ENCODE measurements around the gene KNG1.

KNG1 gene

GRCh38 chr3:186757686-186758220, 40.6 kb downstream of the KNG1 start:
- DNase-seq (ENCODE audit: extremely low spot score), result no peak
- ChIA-PET POLR2A (no interaction called here), CTCF (no interaction called here)
- TF ChIP-seq FOXA1 (IDR thresholded peaks at IDR 0.05) (no peak), NFRKB (IDR thresholded peaks at IDR 0.05) (no peak), TARDBP (IDR thresholded peaks at IDR 0.05) (no peak), PKNOX1 (IDR thresholded peaks at IDR 0.05) (no peak), SP1 (IDR thresholded peaks at IDR 0.05) (no peak), BHLHE40 (IDR thresholded peaks at IDR 0.05; ENCODE audit: borderline replicate concordance) (no peak), CTBP1 (IDR thresholded peaks at IDR 0.05; ENCODE audit: borderline replicate concordance) (no peak)

- no peak for DNase-seq (ENCODE audit: extremely low spot score)
- CTCF ChIA-PET, result no interaction called here
- POLR2A ChIA-PET, result interaction anchor here (1.2 kb wide), 1 partner anchor 24 kb away, joined by 6 read pairs; the partner anchor contains the start of gene EIF4A2
- TF ChIP-seq FOXA1 (IDR thresholded peaks at IDR 0.05), result no peak
- no peak for TF ChIP-seq L3MBTL2 (conservative IDR thresholded peaks at IDR 0.05)
- TF ChIP-seq HDGF (IDR thresholded peaks at IDR 0.05; ENCODE audit: borderline replicate concordance), result no peak
- TF ChIP-seq ZNF384 (IDR thresholded peaks at IDR 0.05), result no peak
Measured at GRCh38 chr3:186759231-186759930, 42.2 kb downstream of the KNG1 start.

- TF ChIP-seq L3MBTL2 (conservative IDR thresholded peaks at IDR 0.05) (no peak), SP1 (IDR thresholded peaks at IDR 0.05) (no peak), CTBP1 (IDR thresholded peaks at IDR 0.05; ENCODE audit: borderline replicate concordance) (no peak), ELF4 (IDR thresholded peaks at IDR 0.05) (no peak), FOXM1 (IDR thresholded peaks at IDR 0.05; ENCODE audit: borderline replicate concordance) (no peak), HDGF (IDR thresholded peaks at IDR 0.05; ENCODE audit: borderline replicate concordance) (no peak)
- POLR2A ChIA-PET, result no interaction called here
- no peak for DNase-seq (ENCODE audit: extremely low spot score)
- CTCF ChIA-PET, result no interaction called here
Measured at GRCh38 chr3:186760141-186760833, 43.1 kb downstream of the KNG1 start.

GRCh38 chr3:186760897-186761447, 43.8 kb downstream of the KNG1 start:
- DNase-seq (ENCODE audit: extremely low spot score), result no peak
- ChIA-PET CTCF (no interaction called here), POLR2A (no interaction called here)
- TF ChIP-seq LEF1 (IDR thresholded peaks at IDR 0.05; ENCODE audit: borderline replicate concordance) (no peak), CTBP1 (IDR thresholded peaks at IDR 0.05; ENCODE audit: borderline replicate concordance) (no peak), FOXA1 (IDR thresholded peaks at IDR 0.05) (no peak), PKNOX1 (IDR thresholded peaks at IDR 0.05) (no peak), FOXK2 (IDR thresholded peaks at IDR 0.05) (no peak)

GRCh38 chr3:186772281-186772694, 55.1 kb downstream of the KNG1 start:
- no peak for DNase-seq (ENCODE audit: extremely low spot score)
- ChIA-PET CTCF (interaction anchor here (1.1 kb wide), 1 partner anchor 183 kb away, joined by 3 read pairs; no protein-coding TSS in a partner anchor), POLR2A (interaction anchor here (2.0 kb wide), 1 partner anchor 11 kb away, joined by 20 read pairs; the partner anchor contains the start of gene EIF4A2)
- TF ChIP-seq PKNOX1 (IDR thresholded peaks at IDR 0.05) (no peak), BHLHE40 (IDR thresholded peaks at IDR 0.05; ENCODE audit: borderline replicate concordance) (no peak), HDGF (IDR thresholded peaks at IDR 0.05; ENCODE audit: borderline replicate concordance) (no peak), SP1 (IDR thresholded peaks at IDR 0.05) (no peak), L3MBTL2 (conservative IDR thresholded peaks at IDR 0.05) (no peak), ZNF384 (IDR thresholded peaks at IDR 0.05) (no peak), FOXK2 (IDR thresholded peaks at IDR 0.05) (no peak), FOXA1 (IDR thresholded peaks at IDR 0.05) (no peak)

GRCh38 chr3:186772701-186773417, 55.7 kb downstream of the KNG1 start:
- DNase-seq (ENCODE audit: extremely low spot score), result no peak
- TF ChIP-seq LEF1 (IDR thresholded peaks at IDR 0.05; ENCODE audit: borderline replicate concordance), result no peak
- no peak for TF ChIP-seq SP1 (IDR thresholded peaks at IDR 0.05)
- no peak for TF ChIP-seq FOXM1 (IDR thresholded peaks at IDR 0.05; ENCODE audit: borderline replicate concordance)
- no peak for TF ChIP-seq SUZ12 (IDR thresholded peaks at IDR 0.05)
- no peak for TF ChIP-seq FOXK2 (IDR thresholded peaks at IDR 0.05)
- no peak for TF ChIP-seq ELF4 (IDR thresholded peaks at IDR 0.05)
- no peak for TF ChIP-seq ZNF384 (IDR thresholded peaks at IDR 0.05)
- TF ChIP-seq L3MBTL2 (conservative IDR thresholded peaks at IDR 0.05), result no peak
- no peak for TF ChIP-seq NFRKB (IDR thresholded peaks at IDR 0.05)
- TF ChIP-seq PKNOX1 (IDR thresholded peaks at IDR 0.05), result no peak
- TF ChIP-seq BHLHE40 (IDR thresholded peaks at IDR 0.05; ENCODE audit: borderline replicate concordance), result no peak
- TF ChIP-seq CTBP1 (IDR thresholded peaks at IDR 0.05; ENCODE audit: borderline replicate concordance), result no peak
- no peak for TF ChIP-seq HDGF (IDR thresholded peaks at IDR 0.05; ENCODE audit: borderline replicate concordance)
- no peak for TF ChIP-seq FOXA1 (IDR thresholded peaks at IDR 0.05)
- no peak for TF ChIP-seq ARNT (IDR thresholded peaks at IDR 0.05)
- no peak for TF ChIP-seq TARDBP (IDR thresholded peaks at IDR 0.05)
- ChIA-PET POLR2A (interaction anchor here (2.0 kb wide), 1 partner anchor 10 kb away, joined by 20 read pairs; the partner anchor contains the start of gene EIF4A2), CTCF (interaction anchor here (0.6 to 1.1 kb wide), 2 partner anchors 183 to 354 kb away, joined by 3 to 6 read pairs; no protein-coding TSS in a partner anchor)
